ENCODE results near the gene BORA. TPM values are rescaled to one million over a fixed set of nuclear protein-coding genes. Genes with fewer than 3 reads are reported as not detected.
"Not testable (repeated sequence)": the region's sequence is repeated elsewhere in the genome, so short reads cannot be mapped to it uniquely, and the experiment has no call there.

BORA gene
- total RNA-seq = 5.3 and 9.1 TPM in 2 replicates

DNA sequence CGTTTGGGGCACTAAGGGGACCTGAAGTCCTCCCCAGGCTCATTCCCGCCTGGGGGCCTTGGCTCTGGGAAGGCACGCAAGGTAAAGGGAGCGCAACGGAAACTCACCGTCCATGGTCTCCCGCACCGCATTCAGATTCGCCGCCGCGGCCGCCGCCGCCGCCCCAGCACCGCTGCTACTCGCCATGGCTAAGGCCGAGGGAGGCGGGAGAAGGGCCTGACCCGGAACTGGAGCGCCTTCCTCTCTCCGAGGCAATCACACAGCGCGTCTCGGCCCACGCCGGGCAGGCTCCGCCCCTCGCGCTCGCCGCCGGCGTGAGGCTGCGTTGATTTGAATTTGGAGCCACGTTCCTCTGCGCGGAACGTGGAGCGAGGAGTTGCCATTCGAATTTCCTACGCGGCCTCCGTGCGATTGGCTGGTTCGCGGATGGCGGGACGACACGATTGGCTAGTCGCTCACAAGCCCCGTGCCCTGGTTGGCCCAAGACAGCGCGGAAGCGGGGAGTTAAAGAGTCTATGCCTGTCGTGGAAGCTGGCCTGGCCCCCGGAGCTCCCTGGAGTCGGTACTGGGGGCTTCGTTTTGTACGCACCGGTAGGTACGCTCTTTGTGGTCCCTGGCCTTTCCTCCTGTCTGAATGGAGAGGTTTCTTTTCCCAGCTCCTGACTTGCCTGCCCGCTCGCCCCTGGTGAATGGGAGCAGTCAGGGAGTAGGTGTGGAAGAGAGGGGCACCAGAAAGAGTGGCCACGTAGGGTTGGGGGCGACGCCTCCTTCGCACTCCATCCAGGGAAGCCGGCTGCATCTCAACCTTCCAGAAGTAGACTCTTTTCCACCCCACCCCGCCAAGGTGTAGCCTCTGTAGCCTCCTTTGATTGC lies at the start of gene BORA, which contains the start of gene MZT1:
Gene BORA, plus strand, starts transcription at position 507 of the 873 bp plus-strand sequence. CDS start 1,018 bp downstream, outside the sequence.
Gene MZT1, minus strand, starts transcription at position 213 of the 873 bp plus-strand sequence. Its CDS starts 27 bp downstream, at position 186.
- DNase-seq = peak; percentile 99

DNA sequence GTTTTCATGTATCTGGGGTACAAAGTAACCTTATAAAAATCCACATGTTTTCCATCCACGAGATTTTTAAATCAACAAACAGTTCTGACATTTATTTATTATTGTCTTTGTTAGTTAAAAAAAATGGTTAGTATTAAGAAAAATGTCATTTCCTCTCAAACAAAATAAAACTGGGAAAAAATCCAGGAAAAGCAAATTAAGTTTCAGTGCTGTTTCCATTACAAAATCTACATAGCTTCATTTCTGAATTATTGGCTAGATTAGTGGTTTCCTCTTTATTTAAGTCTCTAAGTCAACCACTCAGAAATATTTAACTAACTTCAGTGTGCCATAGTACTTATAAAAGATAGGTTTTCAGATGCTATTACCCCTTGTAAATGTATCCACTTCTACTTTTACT lies 49.4 kb upstream of the BORA start:
- DNase-seq = no peak

DNA sequence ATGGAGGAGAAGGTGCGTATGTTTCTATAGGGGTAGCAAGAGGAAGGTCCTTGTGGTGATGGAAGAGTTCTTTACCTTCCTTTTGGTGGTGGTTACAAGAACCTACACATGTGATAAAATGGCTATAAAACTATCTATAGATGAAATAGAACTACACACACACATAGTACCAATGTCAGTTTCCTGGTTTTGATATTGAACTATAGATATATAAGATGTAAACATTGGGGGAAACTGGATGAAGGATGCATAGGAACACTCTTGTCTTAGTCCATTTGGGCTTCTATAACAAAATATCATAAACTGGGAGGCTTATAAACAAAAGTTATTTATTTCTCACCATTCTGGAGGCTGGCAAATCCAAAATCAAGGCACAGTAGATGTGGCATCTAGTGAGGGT lies 47.4 kb upstream of the BORA start:
- no peak for DNase-seq

DNA sequence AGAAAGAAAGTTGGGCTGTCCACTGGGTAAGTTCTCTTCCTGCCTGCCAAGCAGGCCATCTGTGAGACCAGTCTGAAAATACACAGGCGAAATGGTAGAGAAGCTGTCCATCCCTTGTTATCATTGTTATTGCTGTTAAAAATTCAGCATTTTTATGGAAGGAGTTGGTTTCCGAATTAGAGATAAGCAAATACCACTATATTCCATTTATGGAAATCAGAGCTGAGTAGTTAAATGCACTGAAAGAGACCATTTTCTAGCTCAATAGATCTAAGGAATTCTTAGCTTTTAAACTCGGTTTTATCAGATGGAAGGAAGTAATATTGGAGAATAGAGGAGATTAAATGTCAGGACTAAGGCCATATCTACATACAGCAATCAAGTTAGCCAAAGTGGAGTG lies 41.0 kb upstream of the BORA start:
- no peak for DNase-seq

DNA sequence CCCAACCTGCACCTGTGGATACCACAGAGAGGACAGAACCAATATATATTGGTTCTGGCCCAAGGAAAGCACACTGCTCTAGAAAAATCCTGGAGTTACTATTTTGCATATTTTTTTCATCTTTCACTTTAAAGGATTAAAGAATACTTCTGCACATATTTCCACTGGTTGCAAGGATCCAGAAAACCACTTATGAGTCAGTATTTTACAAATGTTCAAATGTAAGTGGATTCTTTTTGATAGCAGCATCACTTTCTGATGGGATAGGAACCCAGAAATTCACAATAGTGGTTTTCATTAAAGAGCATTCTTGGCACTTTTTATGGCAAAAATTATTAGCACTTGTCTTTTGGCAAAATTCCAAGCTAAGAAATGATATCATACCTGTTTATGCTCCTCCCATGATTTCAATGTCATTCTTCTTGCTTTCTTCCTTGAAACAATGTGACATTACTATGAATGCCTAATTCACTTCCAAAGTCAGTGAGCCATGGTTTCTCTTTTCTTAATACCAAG lies 38.5 kb upstream of the BORA start:
- no peak for DNase-seq

DNA sequence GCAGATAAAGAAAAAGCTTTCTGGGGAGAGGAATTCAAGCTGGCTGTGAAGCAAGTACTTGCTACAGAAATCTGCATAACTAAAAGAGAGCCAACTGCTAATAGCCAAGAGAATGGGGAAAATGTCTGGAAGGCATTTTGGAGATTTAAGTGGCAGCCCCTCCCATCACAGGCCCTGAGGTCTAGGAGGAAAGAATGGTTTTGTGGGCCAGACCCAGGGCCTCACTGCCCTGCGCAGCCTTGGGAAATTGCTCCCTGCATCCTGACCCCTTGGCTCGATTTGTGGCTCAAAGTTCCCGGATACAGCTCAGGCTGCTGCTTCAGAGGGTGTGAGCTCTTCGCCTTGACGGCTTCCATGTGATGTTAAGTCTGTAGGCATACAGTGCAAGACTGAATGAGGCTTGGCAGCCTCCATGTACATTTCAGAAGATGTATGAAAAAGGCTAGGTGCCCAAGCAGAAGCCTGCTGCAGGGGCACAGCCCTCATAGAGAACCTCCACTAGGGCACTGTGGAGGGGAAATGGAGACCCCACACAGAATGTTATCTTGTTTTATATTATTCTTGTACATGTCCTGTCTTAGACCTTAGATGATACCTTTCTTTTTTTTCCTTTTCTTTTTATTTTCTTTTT lies 34.7 kb upstream of the BORA start:
- DNase-seq = no peak

DNA sequence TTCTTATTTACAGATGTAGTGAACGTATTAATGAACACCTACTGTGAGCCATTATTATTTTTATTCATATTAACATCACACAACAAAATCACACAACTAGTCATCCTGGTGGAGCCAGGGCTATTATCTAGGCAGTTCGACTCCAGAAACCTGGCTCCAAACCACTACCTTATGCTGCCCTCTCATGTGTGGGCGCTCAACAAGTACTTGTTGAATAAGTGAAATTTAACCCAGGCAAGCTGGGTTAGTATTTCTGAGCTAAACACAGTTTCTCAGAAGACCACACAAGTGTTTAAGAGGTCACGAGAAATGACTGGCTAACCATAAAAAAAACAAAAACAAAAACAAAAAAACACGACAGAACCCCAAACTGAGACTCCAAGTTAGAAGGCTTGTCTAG lies 33.9 kb upstream of the BORA start:
- no peak for DNase-seq

DNA sequence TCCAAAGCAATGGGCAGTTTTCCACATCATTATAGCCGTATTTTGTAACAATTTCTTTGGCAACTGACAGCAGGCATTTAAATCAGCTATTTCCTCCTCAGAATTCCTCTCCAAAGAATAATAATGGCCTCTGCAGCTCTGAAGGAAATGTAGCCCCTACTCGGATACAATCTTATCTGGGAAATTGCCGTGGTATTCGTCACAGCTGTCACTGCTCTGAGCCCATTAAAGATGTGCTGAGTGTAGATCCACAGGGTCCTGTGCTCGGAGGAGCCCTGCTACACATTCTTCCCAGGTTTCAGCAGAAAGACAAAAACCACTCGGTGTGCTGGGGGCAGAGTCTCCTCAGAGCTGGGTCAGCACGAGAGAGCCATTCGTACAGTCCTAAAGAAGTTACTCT lies 33.4 kb upstream of the BORA start:
- peak; percentile 17 for DNase-seq

DNA sequence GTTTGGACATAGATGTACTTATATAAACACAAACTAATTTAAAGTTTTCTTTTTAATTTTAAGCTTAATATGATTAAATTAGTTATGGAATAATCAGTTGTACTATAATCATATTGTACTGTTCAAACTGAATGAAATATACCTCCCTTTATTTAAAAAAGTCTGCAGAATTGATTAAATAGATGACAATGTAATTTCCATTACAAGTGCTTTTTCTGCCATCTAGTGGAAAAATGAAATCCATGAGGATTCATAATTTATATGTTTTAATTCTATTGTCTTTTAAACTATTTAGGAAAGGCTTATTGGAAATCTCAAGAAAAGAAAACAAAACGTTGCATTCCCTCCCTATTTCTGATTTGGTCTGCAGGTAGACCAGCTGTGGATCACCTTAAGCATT lies 31.1 kb upstream of the BORA start:
- DNase-seq = peak; percentile 50

DNA sequence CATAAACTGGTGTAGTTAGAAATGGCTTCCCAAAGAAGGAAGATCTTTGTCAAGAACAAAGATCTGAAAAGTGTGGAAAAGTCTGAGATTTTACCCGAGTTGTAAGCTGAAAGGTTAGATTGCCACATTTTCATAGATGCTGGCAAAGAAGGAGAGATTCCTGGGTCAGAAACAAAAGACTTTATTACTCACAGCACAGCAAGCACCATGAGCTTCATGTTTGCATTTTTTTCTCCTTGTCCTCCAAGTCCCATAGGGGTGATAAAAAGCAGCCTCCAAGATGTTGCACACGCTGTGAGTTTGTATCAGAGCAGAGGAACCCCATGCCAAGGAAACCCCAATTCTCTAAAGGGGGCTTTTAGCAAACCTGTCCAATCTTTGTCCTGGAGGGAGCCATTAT lies 29.6 kb upstream of the BORA start:
- no peak for DNase-seq

DNA sequence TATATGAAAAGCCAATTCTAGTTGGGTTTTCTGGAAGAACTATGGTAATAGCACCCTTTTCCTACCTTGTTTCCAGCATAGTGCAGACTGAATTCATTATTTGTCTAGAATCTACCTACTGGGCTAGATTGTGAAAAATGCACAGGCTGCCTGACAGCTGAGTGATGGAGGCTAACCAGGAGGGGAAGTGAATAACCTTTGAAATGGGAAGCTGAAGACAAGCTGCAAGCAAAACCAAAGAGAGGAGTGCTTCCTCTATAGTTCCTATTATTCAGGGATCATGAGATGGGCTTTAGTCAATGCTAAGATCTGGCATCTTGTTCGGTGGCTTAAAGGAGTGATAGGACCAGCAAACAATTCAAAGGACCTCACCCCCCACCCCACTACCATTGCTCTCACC lies 27.2 kb upstream of the BORA start:
- no peak for DNase-seq

DNA sequence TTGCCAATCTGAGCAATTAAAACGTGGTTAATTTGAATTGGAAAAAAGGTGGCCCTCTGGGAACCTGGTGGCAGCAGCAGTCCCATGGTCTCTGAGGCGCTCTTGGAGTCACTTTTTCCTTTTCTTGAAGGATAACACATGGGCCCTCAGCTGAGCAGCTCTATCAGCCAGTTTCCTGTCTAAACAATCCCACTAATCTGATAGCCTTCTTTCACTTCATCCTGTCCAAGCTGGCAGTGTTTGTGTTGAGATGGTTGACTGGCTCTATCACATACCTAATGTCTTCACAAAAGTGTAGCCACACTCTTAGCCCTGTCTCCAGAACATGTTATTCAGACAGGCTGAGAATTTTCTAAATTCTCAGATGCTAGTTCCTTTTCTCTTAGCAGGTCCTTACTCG lies 10.9 kb upstream of the BORA start:
- peak; percentile 71 for DNase-seq

DNA sequence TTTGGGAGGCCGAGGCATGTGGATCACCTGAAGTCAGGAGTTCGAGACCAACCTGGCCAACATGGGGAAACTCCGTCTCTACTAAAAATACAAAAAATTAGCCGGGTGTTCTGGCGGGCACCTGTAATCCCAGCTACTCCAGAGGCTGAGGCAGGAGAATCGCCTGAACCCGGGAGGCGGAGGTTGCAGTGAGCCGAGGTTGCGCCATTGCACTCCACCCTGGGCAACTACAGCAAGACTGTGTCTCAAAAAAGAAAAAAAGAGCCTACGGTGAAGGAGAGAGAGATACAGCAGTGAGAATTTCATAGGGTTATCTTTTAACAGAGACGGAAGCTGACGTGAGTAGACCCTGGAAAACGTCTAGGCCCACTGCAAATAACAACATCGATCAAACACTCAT lies 1.5 kb upstream of the BORA start:
- DNase-seq = not testable (repeated sequence)

DNA sequence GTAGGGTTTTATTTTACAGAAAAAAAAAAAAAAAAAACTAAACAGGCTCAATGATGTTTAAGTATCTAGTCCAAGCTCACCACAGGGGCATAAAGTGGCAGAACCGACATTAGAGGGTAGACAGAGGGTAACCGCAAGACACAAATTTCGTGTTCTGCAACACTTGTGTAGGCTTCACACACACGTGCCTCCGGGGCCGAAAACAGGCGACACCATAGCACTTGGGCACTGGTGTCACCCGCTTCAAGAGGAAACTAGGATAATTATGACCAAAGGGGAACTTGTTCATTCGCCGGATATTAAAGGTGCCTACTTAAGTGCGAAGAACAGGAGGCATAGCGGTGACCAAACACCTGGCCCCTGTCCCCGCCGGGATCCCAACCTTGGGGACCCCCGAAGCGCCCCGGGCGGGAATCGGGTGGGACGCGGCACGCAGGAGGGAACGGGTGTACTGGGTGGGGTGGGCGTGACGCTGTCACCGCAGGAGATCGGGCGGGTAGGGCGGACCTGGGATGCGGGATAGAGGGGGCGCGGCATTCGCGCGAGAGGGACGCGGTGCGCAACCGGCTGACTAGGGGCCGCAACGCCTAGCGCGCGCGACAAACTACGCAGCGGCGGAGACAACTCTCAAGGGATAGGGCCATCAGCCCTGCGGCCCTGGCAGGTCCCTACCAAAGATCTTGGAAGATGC lies 852 bp upstream of the BORA start:
- peak; percentile 27 for DNase-seq

DNA sequence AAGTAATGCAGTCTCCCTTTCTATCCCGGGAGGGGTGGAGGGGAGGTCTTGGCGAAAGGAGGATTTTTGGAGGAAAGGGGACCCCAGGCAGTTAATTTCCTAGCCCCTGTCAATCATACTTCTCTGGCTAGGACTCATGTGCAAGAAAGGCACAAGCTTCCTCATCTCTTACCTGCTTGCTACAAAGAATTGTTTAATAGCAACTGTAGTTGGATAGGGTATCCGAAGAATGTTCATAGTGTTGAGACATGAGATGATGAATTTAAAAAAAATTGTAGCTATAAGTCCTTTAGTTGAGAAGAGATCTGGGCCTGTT lies 525 bp downstream of the BORA start:
- no peak for DNase-seq

DNA sequence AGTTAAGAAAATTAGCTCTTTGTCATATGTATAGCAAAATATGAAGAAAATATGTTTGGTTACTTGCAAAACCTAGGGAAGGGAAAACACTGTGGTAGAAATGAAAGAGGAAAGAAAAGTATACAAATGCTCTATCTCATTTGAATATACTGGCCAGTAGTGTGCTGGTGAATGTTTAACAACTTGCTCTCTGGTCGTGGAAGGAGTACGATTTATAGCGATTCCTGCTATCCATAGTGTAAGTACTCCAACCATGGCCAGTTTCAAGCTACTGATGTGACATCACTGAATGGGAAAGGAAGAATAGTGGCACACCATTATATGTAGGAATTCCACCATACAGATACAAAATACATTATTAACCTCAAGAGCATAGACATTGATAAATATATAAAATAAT lies 9.3 kb downstream of the BORA start:
- DNase-seq = no peak

DNA sequence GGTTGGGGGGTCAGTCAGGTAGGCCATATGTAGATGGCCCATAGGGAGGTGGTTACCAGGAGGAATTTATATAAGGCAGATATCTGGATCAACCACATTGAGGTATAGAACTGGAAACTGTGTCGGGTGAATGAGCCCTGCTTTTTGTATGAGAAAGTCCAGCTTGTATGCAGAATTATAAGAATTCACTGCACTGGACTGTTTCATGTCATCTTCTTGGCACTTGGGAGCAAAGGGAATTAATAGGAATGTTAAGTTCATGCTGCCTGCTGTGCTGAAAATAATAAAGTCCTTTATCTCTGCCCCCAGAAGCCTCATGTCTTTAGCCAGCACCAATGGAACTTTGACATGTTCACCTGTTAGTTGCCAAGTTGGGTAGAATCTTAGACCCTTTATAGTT lies 12.3 kb downstream of the BORA start:
- no peak for DNase-seq

DNA sequence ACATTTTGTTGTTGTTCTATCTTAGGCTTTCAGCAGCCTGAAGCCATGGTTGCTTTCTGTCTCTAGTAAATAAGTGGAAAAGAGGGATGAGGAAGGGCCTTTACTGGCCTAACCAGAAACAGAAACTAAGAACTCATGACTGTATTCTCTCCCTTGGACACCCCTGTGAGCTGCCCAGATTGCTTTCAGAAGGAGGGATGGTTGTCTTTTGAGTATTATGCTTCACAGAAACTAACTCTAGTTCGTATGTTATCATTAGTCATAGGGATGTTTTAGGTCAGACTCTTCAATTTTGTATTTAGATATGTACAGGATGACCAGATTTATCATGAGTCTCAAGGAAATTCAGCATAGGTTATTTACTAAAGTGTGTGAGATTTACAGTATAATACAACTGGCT lies 17.5 kb downstream of the BORA start:
- no peak for DNase-seq

DNA sequence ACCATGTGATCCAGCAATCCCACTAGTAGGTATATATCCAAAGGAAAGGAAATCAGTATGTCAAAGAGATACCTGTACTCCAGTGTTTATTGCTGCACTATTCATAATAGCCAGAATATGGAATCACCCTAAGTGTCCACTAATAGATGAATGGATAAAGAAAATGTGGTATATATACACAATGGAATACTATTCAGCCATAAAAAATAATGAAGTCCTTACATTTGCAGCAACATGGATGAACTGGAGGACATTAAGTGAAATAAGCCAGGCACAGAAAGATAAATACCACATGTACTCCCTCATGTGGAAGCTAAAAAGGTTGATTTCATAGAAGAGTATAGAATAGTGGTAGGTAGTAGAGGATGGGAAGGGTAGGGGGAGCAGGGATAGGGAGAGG lies 23.5 kb downstream of the BORA start:
- no peak for DNase-seq

DNA sequence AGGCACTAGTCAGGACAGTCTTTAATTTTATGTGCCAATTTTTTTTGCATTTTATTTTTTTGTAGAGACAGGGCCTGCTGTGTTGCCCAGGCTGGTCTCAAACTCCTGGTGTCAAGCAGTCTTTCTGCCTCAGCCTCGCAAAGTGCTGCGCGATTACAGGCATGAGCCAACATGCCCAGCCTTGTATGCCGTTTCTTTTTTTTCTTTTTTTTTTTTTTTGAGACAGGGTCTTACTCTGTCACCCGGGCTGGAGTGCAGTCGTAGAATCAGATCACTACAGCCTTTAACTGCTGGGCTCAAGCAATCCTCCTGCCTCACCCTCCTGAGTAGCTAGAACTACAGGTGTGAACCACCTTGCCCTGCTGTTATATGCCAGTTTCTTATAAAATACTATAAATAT lies 26.4 kb downstream of the BORA start:
- DNase-seq = no peak

DNA sequence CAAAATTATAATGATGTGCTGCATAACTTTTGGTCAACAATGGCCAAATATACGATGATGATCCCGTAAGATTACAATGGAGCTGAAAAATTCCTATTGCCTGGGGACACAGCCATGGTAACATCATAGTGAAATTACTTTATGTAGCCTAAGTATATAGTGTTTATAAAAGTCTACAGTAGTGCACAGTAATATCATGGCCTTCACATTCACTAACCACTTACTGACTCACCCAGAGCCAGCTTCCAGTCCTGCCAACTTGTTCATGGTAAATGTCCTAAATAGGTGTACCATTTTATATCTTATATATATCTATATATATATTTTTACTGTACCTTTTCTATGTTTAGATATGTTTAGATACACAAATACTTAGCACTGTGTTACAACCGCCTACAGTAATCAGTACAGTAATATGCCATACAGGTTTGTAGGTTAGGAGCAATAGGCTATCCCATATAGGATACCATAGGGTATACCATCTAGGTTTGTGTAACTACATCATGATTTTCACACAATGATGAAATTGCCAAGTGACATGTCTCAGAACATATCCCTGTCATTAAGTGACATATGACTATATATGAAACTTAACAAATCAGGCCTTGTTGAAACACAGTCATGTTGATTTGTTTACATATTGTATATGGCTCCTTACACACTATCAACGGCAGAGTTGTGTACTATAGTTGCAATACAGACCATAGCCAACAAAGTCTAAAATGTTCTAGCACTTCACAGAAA lies 30.2 kb downstream of the BORA start:
- no peak for DNase-seq

DNA sequence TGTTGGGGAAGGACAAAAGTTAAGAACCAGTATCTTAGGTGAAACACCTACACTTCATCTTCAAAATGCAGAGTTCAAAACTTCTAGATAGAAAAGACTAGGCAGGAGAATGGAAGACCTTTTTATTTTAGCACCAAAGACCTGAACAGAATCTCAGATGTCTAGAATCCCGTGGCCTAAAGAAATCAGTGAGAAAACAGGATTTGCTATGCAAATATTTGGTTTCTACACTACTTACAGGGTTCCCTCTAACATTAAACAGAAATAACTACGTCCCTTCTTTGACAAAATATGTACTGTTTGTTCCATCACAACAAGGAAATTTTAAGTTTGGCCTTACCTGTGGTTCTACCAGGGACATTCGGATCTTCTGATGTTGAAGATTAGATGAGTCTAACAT lies 32.5 kb downstream of the BORA start:
- no peak for DNase-seq

DNA sequence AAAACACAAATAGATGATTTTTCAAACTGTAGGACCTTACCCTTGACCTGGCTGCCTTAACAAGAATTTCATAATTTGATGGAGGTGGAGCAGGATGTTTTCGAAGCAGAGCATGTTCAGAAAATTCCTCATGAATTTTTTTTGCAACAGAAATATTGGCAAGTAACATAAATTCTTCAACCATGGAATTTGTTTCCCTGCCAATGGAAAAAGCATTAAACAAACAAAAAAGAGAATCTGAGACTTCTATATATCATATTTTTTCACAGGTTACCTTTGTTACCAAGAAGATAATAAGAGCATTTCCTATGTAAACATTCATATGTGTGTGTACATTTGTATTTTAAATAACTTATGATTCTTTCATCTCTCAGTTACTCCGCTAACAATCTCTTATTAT lies 35.7 kb downstream of the BORA start:
- DNase-seq = no peak
